ENCODE results near the gene POU6F2. TPM values are rescaled to one million over a fixed set of nuclear protein-coding genes. Genes with fewer than 3 reads are reported as not detected.

POU6F2 gene
- total and polyA plus RNA-seq, 9 of the 15 experiments (the other 6 are each of a cell fraction or from before 2014, with no cell fraction given): 0.29 to 1.5 (median 0.96) TPM

DNA sequence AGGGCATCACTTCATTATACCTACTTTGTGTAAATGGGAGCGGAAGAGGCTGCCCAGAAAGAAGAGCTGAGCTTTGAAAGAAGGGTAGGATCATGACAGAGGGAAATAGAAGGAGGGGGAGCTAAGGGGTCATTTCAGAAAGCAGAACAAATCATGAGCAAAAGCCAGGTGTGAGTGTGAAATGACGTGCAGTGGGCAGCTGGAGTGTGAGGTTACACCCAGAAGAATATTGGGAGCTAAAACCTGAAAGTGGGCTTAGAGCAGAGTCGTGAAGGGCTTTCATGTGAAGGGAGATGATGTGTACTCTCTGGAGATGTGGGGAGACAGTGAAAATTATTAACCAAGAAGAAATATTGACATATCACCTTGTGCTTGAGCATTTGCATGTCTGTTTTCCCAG, 343.5 kb downstream of the POU6F2 start:
- no peaks in the 10 kb centered on the region for H3K9me1 ChIP-seq (ENCODE audit: control insufficient read depth, insufficient read depth, low read length)
- no peak for DNase-seq (ENCODE audit: extremely low read depth in 1 of 4, low spot score in 3 of 4)
- no peak overlapping the region for H3K27ac ChIP-seq (ENCODE audit: extremely low read depth, low read depth, low read length)
- TF ChIP-seq SRSF1 (IDR thresholded peaks at IDR 0.05; ENCODE audit: low read depth, low read length) (no peak), CBFA2T3 (IDR thresholded peaks at IDR 0.05) (no peak), ZNF347 (CRISPR knock-in tag; IDR thresholded peaks at IDR 0.05; ENCODE audit: low read depth) (no peak), ZNF253 (CRISPR knock-in tag; conservative IDR thresholded peaks at IDR 0.05) (no peak), MAZ (CRISPR knock-in tag; conservative IDR thresholded peaks at IDR 0.05 in 1 of 2, IDR thresholded peaks at IDR 0.05 in 1 of 2) (no peak), IFI16 (CRISPR knock-in tag; IDR thresholded peaks at IDR 0.05) (no peak), SIN3A (IDR thresholded peaks at IDR 0.05; ENCODE audit: borderline replicate concordance in 2 of 2, control insufficient read depth in 1 of 2, low read depth in 2 of 2, low read length in 2 of 2) (no peak), ZKSCAN8 (CRISPR knock-in tag; IDR thresholded peaks at IDR 0.05) (no peak), CBFA2T2 (conservative IDR thresholded peaks at IDR 0.05) (no peak), ZNF695 (CRISPR knock-in tag; IDR thresholded peaks at IDR 0.05) (no peak), ZNF282 (CRISPR knock-in tag; IDR thresholded peaks at IDR 0.05) (no peak), FOXA3 (CRISPR knock-in tag; conservative IDR thresholded peaks at IDR 0.05 in 1 of 2, IDR thresholded peaks at IDR 0.05 in 1 of 2) (no peak), RBBP5 (IDR thresholded peaks at IDR 0.05; ENCODE audit: borderline replicate concordance, insufficient read depth, low read length, poor library complexity, severe bottlenecking) (no peak)
- TF ChIP-seq, protein P1, sequence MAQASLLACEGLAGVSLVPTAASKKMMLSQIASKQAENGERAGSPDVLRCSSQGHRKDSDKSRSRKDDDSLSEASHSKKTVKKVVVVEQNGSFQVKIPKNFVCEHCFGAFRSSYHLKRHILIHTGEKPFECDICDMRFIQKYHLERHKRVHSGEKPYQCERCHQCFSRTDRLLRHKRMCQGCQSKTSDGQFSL (CRISPR knock-in tag; IDR thresholded peaks at IDR 0.05): no peak
- TF ChIP-seq, protein P1 (tag; IDR thresholded peaks at IDR 0.05): no peak
- TF ChIP-seq, protein P2, sequence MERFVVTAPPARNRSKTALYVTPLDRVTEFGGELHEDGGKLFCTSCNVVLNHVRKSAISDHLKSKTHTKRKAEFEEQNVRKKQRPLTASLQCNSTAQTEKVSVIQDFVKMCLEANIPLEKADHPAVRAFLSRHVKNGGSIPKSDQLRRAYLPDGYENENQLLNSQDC (CRISPR knock-in tag; IDR thresholded peaks at IDR 0.05): no peak
- TF ChIP-seq, protein P3, sequence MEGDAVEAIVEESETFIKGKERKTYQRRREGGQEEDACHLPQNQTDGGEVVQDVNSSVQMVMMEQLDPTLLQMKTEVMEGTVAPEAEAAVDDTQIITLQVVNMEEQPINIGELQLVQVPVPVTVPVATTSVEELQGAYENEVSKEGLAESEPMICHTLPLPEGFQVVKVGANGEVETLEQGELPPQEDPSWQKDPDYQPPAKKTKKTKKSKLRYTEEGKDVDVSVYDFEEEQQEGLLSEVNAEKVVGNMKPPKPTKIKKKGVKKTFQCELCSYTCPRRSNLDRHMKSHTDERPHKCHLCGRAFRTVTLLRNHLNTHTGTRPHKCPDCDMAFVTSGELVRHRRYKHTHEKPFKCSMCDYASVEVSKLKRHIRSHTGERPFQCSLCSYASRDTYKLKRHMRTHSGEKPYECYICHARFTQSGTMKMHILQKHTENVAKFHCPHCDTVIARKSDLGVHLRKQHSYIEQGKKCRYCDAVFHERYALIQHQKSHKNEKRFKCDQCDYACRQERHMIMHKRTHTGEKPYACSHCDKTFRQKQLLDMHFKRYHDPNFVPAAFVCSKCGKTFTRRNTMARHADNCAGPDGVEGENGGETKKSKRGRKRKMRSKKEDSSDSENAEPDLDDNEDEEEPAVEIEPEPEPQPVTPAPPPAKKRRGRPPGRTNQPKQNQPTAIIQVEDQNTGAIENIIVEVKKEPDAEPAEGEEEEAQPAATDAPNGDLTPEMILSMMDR (IDR thresholded peaks at IDR 0.05 in 2 of 3, conservative IDR thresholded peaks at IDR 0.05 in 1 of 3; ENCODE audit: insufficient read depth in 2 of 3, low read depth in 1 of 3, low read length in 3 of 3): no peak
- no peak overlapping the region for H3K4me3 ChIP-seq
- intact Hi-C loops (cut with micrococcal nuclease) (no loop called here), in situ Hi-C loops (cut with MboI) (no loop called here)
- H4K20me1 ChIP-seq (replicated peaks; ENCODE audit: control insufficient read depth, insufficient read depth, low read length): no peaks in the 10 kb centered on the region
- no peak for ATAC-seq
- no peak overlapping the region for H2AFZ ChIP-seq (ENCODE audit: low read depth, low read length)
- no peak overlapping the region for H3K4me2 ChIP-seq (ENCODE audit: insufficient read depth, low read length)
- no TSS peak for BruUV-seq (replicated peaks)
- no peaks in the 10 kb centered on the region for H3K4me1 ChIP-seq (replicated peaks in 1 of 2; ENCODE audit: control insufficient read depth in 2 of 2, insufficient read depth in 2 of 2, low read length in 2 of 2)
- 0% methylated on average over 3 of the region's 3 CpGs for WGBS (ENCODE audit: insufficient coverage, low coverage, missing lambda C conversion rate)
- H3K36me3 ChIP-seq (ENCODE audit: control insufficient read depth, insufficient read depth, low read length): no peaks in the 10 kb centered on the region
- ChIA-PET CTCF (ENCODE audit: low intra/inter-chr PET ratio) (no interaction called here), POLR2A (no interaction called here)
- no peaks in the 10 kb centered on the region for H3K9me3 ChIP-seq (replicated peaks; ENCODE audit: control insufficient read depth, insufficient read depth, low read depth, low read length)
- no peak overlapping the region for H3K9ac ChIP-seq (ENCODE audit: insufficient read depth in 1 of 2, low read depth in 2 of 2, low read length in 2 of 2)
- peaks cover 0 to 2% of the 10 kb centered on the region in 2 experiments; a peak in 1 of 5 replicates for H3K27me3 ChIP-seq (ENCODE audit: control insufficient read depth in 2 of 2, insufficient read depth in 2 of 2, low read length in 2 of 2)
- no peak for FAIRE-seq
- no peaks in the 10 kb centered on the region for H3K79me2 ChIP-seq (ENCODE audit: control insufficient read depth, insufficient read depth, low read length)
